HFFc6 (cell line): Measurements from ENCODE around the gene TTK. TPM values are rescaled to one million over a fixed set of nuclear protein-coding genes. Genes with fewer than 3 reads are reported as not detected.

ENCODE experiments used
- DNase-seq: peaks from one replicate; pipeline ENCODE4 v3.0.0-alpha.2; 2018
- H3K27ac Mint-ChIP-seq: 2 replicates; pipeline ENCODE4 v1.8.0; 2020; ENCODE audit warnings: mild to moderate bottlenecking, mixed read lengths
- H3K27me3 Mint-ChIP-seq: 2 replicates; pipeline ENCODE4 v1.8.0; 2021; ENCODE audit warnings: mild to moderate bottlenecking, moderate library complexity, mixed read lengths; ENCODE audit not compliant: insufficient read depth
- H3K36me3 Mint-ChIP-seq: 2 replicates; pipeline ENCODE4 v1.8.0; 2021; ENCODE audit warnings: low read depth, mixed read lengths
- H3K4me1 Mint-ChIP-seq: 2 replicates; pipeline ENCODE4 v1.8.0; 2020; ENCODE audit warnings: low read depth, mixed read lengths
- H3K4me3 Mint-ChIP-seq: 2 replicates; pipeline ENCODE4 v1.8.0; 2020; ENCODE audit warnings: mild to moderate bottlenecking, moderate library complexity, mixed read lengths
- H3K9me3 Mint-ChIP-seq: 2 replicates; pipeline ENCODE4 v1.8.0; 2020; ENCODE audit warnings: mild to moderate bottlenecking, mixed read lengths
- CTCF ChIP-seq: fragments of 200-600 bp; sonication (generic); IDR thresholded peaks from 2 replicates; pipeline ENCODE4 v1.5.0; 2021; ENCODE audit warnings: antibody characterized with exemption, mild to moderate bottlenecking
- total RNA-seq, 6 experiments: library from RNA; stranded (reverse); fragmentation: NEBNext Ultra II Directional; extraction: Animal tissue kit (Norgen Biotek cat#: 25700); gene quantifications; 2 replicates in 1 of 6; 3 replicates in 5 of 6; pipeline ENCODE4 v1.2.3, GENCODE V29; 2021

The TTK gene
- total RNA-seq, 6 experiments from 2014 or later, result 10.9 to 26.1 (median 22.5) TPM

- Mint-ChIP-seq H3K9me3 (no peaks in the 10 kb centered on the region), H3K27ac (no peak overlapping the region), H3K36me3 (no peaks in the 10 kb centered on the region), H3K4me1 (no peaks in the 10 kb centered on the region), H3K4me3 (no peak overlapping the region), H3K27me3 (peaks cover 3% of the 10 kb centered on the region; the same call in 1 of the 2 replicates)
- no peak for DNase-seq
- TF ChIP-seq CTCF, result no peak
Observed at GRCh38 chr6:79971193-79971592, 33.3 kb upstream of the TTK start.

- H3K27me3 Mint-ChIP-seq, result peaks cover 4% of the 10 kb centered on the region
Observed at GRCh38 chr6:79981652-79982051, 22.8 kb upstream of the TTK start.

GRCh38 chr6:79984261-79984660 lies 20.2 kb upstream of the TTK start:
- peaks cover 6% of the 10 kb centered on the region for H3K27me3 Mint-ChIP-seq
- no peak for TF ChIP-seq CTCF
- no peak overlapping the region for H3K27ac Mint-ChIP-seq
- no peak overlapping the region for H3K4me3 Mint-ChIP-seq
- H3K9me3 Mint-ChIP-seq, result no peaks in the 10 kb centered on the region
- DNase-seq, result no peak
- H3K36me3 Mint-ChIP-seq, result no peaks in the 10 kb centered on the region
- no peaks in the 10 kb centered on the region for H3K4me1 Mint-ChIP-seq

More at GRCh38 chr6:79981652-79982051, 22.8 kb upstream of the TTK start:
- H3K36me3 Mint-ChIP-seq, result no peaks in the 10 kb centered on the region
- TF ChIP-seq CTCF, result no peak
- no peak overlapping the region for H3K27ac Mint-ChIP-seq
- H3K4me3 Mint-ChIP-seq, result no peak overlapping the region
- no peaks in the 10 kb centered on the region for H3K4me1 Mint-ChIP-seq
- no peaks in the 10 kb centered on the region for H3K9me3 Mint-ChIP-seq
- no peak for DNase-seq

- TF ChIP-seq CTCF, result no peak
- H3K27me3 Mint-ChIP-seq, result peaks cover 4% of the 10 kb centered on the region
- H3K36me3 Mint-ChIP-seq, result no peaks in the 10 kb centered on the region
- DNase-seq, result no peak
- H3K27ac Mint-ChIP-seq, result no peak overlapping the region
- H3K9me3 Mint-ChIP-seq, result no peaks in the 10 kb centered on the region
- no peaks in the 10 kb centered on the region for H3K4me1 Mint-ChIP-seq
- no peak overlapping the region for H3K4me3 Mint-ChIP-seq
Observed at GRCh38 chr6:79985128-79985527, 19.3 kb upstream of the TTK start.

GRCh38 chr6:79989641-79990040 lies 14.8 kb upstream of the TTK start:
- no peaks in the 10 kb centered on the region for H3K9me3 Mint-ChIP-seq
- DNase-seq, result no peak
- H3K27ac Mint-ChIP-seq, result no peak overlapping the region
- no peak overlapping the region for H3K4me3 Mint-ChIP-seq
- no peaks in the 10 kb centered on the region for H3K36me3 Mint-ChIP-seq
- TF ChIP-seq CTCF, result no peak
- H3K4me1 Mint-ChIP-seq, result no peaks in the 10 kb centered on the region
- H3K27me3 Mint-ChIP-seq, result peaks cover 12% of the 10 kb centered on the region
